A549 (cell line): ENCODE results near the gene SALL3.

ENCODE experiments used
- CTCF ChIP-seq: fragments of >200 bp; sonication (Bioruptor Twin); formaldehyde crosslinking; IDR thresholded peaks from 3 replicates; pipeline ENCODE4 v1.5.1; 2016
- EP300 ChIP-seq, 2 experiments: fragments of >200 bp; sonication (Bioruptor Twin); formaldehyde crosslinking; IDR thresholded peaks; 2 replicates in 1 of 2; 3 replicates in 1 of 2; pipeline ENCODE4 v1.6.1; 2016 to 2017
- POLR2A ChIP-seq: IDR thresholded peaks from 2 replicates; pipeline ENCODE4 v1.6.1; 2012; ENCODE audit warnings: mild to moderate bottlenecking, low read length
- RCOR1 ChIP-seq: fragments of 150-350 bp; IDR thresholded peaks from 2 replicates; pipeline ENCODE4 v1.6.1; 2014; ENCODE audit warnings: antibody characterized with exemption, low read length, low read depth

GRCh38 chr18:78972385-78972918 is 7.2 kb upstream of the SALL3 start:
- no peak for TF ChIP-seq RCOR1
- no peak for TF ChIP-seq POLR2A
- no peak for TF ChIP-seq EP300 (IDR thresholded peaks at IDR 0.05)
- TF ChIP-seq CTCF: no peak
